GM21381 (cell line): Measurements from ENCODE around the gene PKD2L1.
"Not testable (repeated sequence)": the region's sequence is repeated elsewhere in the genome, so short reads cannot be mapped to it uniquely, and the experiment has no call there.

ENCODE experiments used
- ATAC-seq: cut with Tn5 transposase; IDR thresholded peaks from one replicate; pipeline ENCODE4 v1.9.1; 2021; ENCODE audit warnings: mild to moderate bottlenecking, moderate library complexity; ENCODE audit not compliant: unreplicated experiment

PKD2L1 gene

DNA sequence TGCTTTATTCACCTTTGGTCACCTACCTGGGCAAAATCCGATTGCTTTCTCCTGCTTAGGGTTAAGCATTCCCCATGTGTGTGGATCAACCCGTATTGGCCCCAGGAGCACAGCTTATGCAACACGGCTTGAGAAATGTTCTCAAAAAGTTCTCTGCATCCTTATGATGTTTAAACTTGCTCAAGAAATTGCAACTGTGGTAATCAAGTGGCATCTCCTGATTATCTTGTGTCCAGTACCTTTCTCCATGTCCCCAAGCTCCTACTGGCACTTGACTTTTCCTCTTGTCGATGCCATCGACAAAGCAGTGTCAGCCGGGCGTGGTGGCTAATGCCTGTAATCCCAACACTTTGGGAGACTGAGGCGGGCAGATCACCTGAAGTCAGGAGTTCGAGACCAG, 4.7 kb upstream of the PKD2L1 start:
- no peak for ATAC-seq

DNA sequence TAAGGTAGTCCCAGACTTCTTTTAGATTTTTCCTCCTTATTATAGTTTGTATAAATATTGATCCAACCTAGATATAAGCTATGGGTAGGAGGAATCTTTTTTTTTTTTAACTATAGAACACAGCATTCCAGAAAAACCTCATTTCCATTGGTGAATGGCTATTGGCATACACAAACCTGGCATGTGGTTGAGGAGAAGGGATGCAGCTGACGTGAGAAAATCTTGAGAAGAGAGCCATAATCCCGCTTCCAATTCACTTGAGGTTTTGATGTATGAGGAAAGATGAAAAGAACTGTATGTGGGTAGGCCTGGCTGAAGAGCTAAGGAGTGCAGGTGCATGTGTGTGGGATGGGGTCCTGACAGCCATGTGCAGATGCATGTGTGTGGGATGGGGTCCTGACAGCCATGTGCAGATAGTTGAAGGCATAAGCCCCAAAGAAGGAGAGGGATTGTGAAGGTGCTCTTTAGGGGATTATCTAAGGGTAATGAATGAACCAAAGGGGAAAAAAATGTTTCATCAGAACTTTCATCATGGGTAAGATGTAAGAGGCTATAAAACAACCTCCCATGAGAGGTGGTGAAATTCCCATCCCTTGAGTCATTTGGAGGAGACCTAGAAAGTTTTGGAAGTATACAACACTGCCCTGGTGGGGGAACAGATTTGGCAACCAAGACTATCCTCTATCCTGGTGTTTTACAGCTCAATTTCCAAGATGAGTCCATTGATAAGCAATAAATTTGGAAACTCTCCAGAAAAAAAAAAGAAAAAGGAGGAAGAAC, 3.8 kb upstream of the PKD2L1 start:
- no peak for ATAC-seq

DNA sequence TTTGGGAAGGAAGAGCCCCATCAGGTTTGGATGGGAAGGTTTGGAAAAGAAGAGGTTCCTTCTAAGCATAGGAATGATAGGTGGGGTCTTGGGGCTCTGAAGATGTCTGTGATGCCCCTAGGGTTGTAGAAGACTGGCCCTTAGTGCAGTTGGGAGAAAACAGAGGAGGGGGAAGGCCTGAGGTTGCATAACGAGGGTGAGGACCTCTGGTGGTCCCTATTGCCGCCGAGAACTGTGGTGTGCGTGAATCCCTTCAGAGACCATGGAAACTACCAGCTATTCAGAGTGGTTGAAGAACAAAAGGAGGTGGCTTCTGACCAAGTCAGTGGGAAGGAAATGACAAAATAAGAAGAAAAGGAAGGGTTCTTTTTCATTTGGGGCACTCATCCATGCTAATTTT, 3.1 kb upstream of the PKD2L1 start:
- no peak for ATAC-seq

- no peak for ATAC-seq
These were observed 1.8 kb downstream of the PKD2L1 start for GRCh38 chr10:100328198-100328597.

DNA sequence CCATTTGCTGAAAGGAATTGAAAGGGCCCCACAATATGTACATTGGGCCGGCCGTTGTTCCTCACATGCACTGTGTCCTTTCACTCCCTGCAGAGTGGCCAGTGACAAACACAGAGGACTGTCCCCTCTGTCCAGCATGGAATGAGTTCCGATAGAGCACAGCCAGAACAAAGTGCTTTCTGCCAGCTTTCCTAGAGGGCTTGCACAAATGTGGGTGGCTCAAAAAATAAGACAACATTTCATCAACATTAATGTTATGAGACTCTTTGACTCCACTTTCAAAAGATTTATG, 2.4 kb downstream of the PKD2L1 start:
- no peak for ATAC-seq

- ATAC-seq, result peak; percentile 97
These were observed 2.9 kb downstream of the PKD2L1 start for GRCh38 chr10:100327007-100327717.

- no peak for ATAC-seq
These were observed 4.9 kb downstream of the PKD2L1 start for GRCh38 chr10:100325158-100325557.

- ATAC-seq, result no peak
These were observed 10.2 kb downstream of the PKD2L1 start for GRCh38 chr10:100319707-100320402.

GRCh38 chr10:100318207-100318606, 11.8 kb downstream of the PKD2L1 start:
- ATAC-seq, result no peak

GRCh38 chr10:100315615-100316014, 14.4 kb downstream of the PKD2L1 start:
- no peak for ATAC-seq

DNA sequence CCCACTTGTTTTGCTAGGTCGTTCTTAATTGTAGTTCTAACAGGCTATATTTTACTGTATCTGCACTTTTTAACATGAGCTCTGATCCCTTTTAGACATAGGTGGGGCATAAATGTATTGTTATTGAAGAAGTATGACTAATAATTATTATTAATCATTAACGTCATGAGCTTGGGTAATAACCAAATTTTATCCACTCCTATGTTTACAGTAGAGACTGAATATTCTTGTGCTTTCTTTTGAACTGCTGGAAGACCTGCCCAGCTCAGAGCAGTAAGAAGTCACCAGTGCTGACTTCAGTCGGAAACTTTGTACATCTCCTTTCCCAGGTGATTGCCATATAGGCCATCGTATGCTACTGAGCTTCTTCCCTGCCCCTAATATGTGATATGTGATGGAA, 18.7 kb downstream of the PKD2L1 start:
- ATAC-seq, result no peak

DNA sequence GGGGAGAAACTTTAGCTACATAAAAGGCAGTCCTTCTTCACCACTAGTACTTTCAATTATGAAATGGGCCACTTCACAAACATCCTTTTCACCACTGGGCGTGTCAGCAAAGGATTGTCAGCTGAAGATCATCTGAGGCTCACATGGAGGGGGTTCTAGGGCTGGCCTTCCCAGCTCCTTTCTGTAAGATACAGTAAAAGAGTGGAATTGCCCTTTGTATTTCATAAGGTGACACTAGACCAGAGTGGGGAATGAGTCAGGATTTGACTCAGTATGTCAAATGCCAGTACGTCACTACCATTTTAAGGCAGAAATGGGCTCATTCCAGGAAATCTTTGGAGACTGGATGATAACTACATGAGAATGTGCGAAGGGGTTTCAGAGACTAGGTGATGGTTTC, 22.3 kb downstream of the PKD2L1 start:
- no peak for ATAC-seq

GRCh38 chr10:100306861-100307260, 23.2 kb downstream of the PKD2L1 start:
- ATAC-seq, result no peak

- ATAC-seq, result no peak
These were observed 25.6 kb downstream of the PKD2L1 start for GRCh38 chr10:100304414-100304813.

DNA sequence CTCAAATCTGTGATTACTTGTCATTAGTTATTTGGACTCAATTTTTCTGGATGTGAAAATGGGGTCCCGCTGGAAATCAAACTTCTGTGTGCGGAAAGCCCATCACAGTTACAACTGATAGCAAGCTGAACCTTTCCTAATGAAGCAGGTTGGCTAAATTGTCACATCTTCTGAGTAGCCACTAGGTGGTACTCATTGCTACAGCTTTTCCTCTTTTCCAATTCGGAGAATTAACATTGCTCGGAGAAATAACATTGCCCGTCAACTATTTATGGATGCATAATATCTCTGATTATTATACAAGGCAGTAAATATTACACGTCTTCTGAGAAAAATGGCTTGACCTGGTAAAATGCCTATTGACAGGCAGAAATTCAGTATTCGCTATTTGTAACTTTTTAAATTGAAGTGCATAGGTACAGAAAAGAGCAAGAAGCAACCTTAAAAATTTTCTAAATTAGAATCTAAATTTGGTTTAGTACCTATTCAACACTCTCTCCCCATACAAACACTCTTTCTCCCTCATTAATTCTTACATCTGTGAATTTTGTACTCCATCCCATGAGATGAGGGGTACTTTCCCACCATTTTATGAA, 26.2 kb downstream of the PKD2L1 start:
- no peak for ATAC-seq

GRCh38 chr10:100301123-100301522, 28.9 kb downstream of the PKD2L1 start:
- not testable (repeated sequence) for ATAC-seq

- ATAC-seq, result no peak
These were observed 32.8 kb downstream of the PKD2L1 start for GRCh38 chr10:100297242-100297641.

GRCh38 chr10:100293066-100293465, 37.0 kb downstream of the PKD2L1 start:
- no peak for ATAC-seq

GRCh38 chr10:100292300-100292699, 37.7 kb downstream of the PKD2L1 start:
- not testable (repeated sequence) for ATAC-seq

DNA sequence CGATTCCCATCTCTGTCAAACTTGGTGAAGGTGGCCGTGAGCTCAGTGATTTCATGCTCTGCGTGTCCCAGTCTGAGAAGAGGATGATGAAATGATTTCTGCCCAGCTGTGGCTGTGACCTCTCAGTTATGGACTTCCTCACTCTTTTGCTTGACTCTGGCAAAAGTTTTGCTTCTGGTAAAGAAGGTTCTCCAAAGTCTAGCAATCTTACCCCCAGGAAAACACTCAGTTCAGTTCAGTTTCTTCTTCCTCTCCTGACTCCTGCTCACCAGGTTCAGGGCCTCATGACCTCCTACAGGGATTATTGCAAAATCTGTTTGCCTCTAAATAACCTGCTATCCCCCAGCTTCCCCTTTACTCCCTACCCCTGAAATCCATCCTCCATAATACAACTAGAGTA, 38.7 kb downstream of the PKD2L1 start:
- no peak for ATAC-seq

- no peak for ATAC-seq
These were observed 40.4 kb downstream of the PKD2L1 start for GRCh38 chr10:100289641-100290040.

DNA sequence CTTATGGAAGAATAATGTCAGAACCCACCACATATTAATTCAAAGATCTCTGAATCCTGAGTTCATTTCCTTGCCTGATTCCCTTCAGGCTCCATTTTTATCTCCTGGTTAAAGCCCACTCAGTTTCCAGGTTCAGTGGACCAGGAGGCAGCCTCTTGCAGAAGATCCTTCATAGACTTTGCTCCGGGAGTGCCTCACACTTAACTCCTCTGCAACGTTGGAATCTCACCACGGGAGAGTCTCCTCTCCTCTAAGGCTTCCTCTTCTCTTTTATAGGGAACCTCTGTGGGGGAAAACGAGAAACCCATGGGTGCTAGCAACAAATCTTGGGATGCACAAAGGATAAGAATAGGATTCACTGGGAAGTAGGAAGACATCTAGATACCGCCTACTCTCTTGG, 41.8 kb downstream of the PKD2L1 start:
- ATAC-seq, result no peak
